ENCODE measurements around the gene POLR3F. TPM values are rescaled to one million over a fixed set of nuclear protein-coding genes. Genes with fewer than 3 reads are reported as not detected.

The POLR3F gene
- total RNA-seq, 6 experiments from 2014 or later, result 10.7 to 12.8 (median 12.0) TPM

GRCh38 chr20:18504479-18505060, 37.4 kb downstream of the POLR3F start:
- no peaks in the 10 kb centered on the region; the same call in 1 of the 2 replicates for H3K27me3 Mint-ChIP-seq (ENCODE audit: insufficient read depth)
- H3K4me3 Mint-ChIP-seq, result peak overlapping the region; percentile 56; the same call in 1 of the 2 replicates
- DNase-seq, result no peak
- TF ChIP-seq, protein P1, sequence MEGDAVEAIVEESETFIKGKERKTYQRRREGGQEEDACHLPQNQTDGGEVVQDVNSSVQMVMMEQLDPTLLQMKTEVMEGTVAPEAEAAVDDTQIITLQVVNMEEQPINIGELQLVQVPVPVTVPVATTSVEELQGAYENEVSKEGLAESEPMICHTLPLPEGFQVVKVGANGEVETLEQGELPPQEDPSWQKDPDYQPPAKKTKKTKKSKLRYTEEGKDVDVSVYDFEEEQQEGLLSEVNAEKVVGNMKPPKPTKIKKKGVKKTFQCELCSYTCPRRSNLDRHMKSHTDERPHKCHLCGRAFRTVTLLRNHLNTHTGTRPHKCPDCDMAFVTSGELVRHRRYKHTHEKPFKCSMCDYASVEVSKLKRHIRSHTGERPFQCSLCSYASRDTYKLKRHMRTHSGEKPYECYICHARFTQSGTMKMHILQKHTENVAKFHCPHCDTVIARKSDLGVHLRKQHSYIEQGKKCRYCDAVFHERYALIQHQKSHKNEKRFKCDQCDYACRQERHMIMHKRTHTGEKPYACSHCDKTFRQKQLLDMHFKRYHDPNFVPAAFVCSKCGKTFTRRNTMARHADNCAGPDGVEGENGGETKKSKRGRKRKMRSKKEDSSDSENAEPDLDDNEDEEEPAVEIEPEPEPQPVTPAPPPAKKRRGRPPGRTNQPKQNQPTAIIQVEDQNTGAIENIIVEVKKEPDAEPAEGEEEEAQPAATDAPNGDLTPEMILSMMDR (IDR thresholded peaks at IDR 0.05), result no peak
- H3K36me3 Mint-ChIP-seq (ENCODE audit: low read depth), result 0 out of 2 replicates have a peak, but pooled peaks cover 4% of the 10 kb centered on the region
- peaks cover 20% of the 10 kb centered on the region for H3K4me1 Mint-ChIP-seq (ENCODE audit: low read depth)
- H3K9me3 Mint-ChIP-seq, result no peaks in the 10 kb centered on the region
- no peak overlapping the region for H3K27ac Mint-ChIP-seq

GRCh38 chr20:18506744-18507143, 39.6 kb downstream of the POLR3F start:
- TF ChIP-seq, protein P1 (IDR thresholded peaks at IDR 0.05), result no peak
- Mint-ChIP-seq H3K4me1 (ENCODE audit: low read depth) (peaks cover 28% of the 10 kb centered on the region), H3K27me3 (ENCODE audit: insufficient read depth) (no peaks in the 10 kb centered on the region; the same call in 1 of the 2 replicates), H3K9me3 (no peaks in the 10 kb centered on the region), H3K36me3 (ENCODE audit: low read depth) (peaks cover 20% of the 10 kb centered on the region), H3K4me3 (peak overlapping the region; percentile 99), H3K27ac (peak overlapping the region; percentile 95)
- no peak for DNase-seq

- Mint-ChIP-seq H3K4me3 (peak within 1 kb of the TSS; percentile 99), H3K27me3 (ENCODE audit: insufficient read depth) (no peaks in the 10 kb centered on the region; the same call in 1 of the 2 replicates), H3K27ac (peak within 1 kb of the TSS; percentile 95), H3K36me3 (ENCODE audit: low read depth) (peaks cover 20% of the 10 kb centered on the region), H3K9me3 (no peaks in the 10 kb centered on the region), H3K4me1 (ENCODE audit: low read depth) (peaks cover 28% of the 10 kb centered on the region)
- DNase-seq, result peak; percentile 96
- TF ChIP-seq, protein P1 (IDR thresholded peaks at IDR 0.05), result no peak
These were observed 40.3 kb downstream of the POLR3F start, which contains the start of gene SEC23B for GRCh38 chr20:18507218-18508191. SEC23B (plus strand) TSS chr20:18507940; CDS start chr20:18510836, 2,896 bp downstream.

GRCh38 chr20:18511571-18511970, 44.4 kb downstream of the POLR3F start:
- Mint-ChIP-seq H3K27me3 (ENCODE audit: insufficient read depth) (peaks cover 2% of the 10 kb centered on the region; the same call in 1 of the 2 replicates), H3K4me1 (ENCODE audit: low read depth) (peaks cover 26% of the 10 kb centered on the region), H3K4me3 (no peak overlapping the region), H3K9me3 (no peaks in the 10 kb centered on the region), H3K27ac (no peak overlapping the region), H3K36me3 (ENCODE audit: low read depth) (peaks cover 34% of the 10 kb centered on the region)
- TF ChIP-seq, protein P1 (IDR thresholded peaks at IDR 0.05), result no peak
- DNase-seq, result no peak

DNA sequence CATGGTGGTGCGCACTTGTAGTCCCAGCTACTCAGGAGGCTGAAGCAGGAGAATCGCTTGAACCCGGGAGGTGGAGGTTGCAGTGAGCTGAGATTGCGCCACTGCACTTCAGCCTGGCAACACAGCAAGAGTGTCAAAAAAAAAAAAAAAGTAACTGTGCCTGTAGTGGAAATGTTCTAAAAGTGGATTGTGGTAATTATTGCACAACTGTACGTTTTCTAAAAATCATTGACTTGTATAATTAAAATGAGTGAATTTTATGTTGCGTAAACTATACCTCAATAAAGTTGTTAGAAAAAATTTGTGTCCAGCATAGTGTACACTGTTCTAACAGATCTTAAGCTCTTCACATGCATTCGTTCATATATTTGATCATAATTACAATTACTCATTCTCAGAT, 46.0 kb downstream of the POLR3F start:
- Mint-ChIP-seq H3K4me1 (ENCODE audit: low read depth) (peaks cover 19% of the 10 kb centered on the region), H3K36me3 (ENCODE audit: low read depth) (peaks cover 30% of the 10 kb centered on the region), H3K27ac (no peak overlapping the region), H3K27me3 (ENCODE audit: insufficient read depth) (peaks cover 2% of the 10 kb centered on the region; the same call in 1 of the 2 replicates), H3K9me3 (no peaks in the 10 kb centered on the region), H3K4me3 (no peak overlapping the region)
- TF ChIP-seq, protein P1 (IDR thresholded peaks at IDR 0.05), result no peak
- no peak for DNase-seq

All from HFFc6 (cell line).